OCI-LY7 (cell line): ENCODE results near the gene SDCBP2. TPM values are rescaled to one million over a fixed set of nuclear protein-coding genes. Genes with fewer than 3 reads are reported as not detected.

Source experiments
- BruUV-seq: library from RNA; stranded (reverse); fragments of 400-500 nt; replicated peaks from 2 replicates; lab custom pipeline; 2021; lab: Mats Ljungman, UMichigan
- CTCF ChIA-PET: fragments of 300-600 bp; sonication (Branson Sonifier 250); formaldehyde crosslinking; loops from one replicate; lab custom pipeline; 2022; ENCODE audit warnings: antibody characterized with exemption; ENCODE audit not compliant: unreplicated experiment; lab: Charles Lee
- POLR2A ChIA-PET: fragments of 300-600 bp; sonication (Branson Sonifier 250); formaldehyde crosslinking; loops from one replicate; lab custom pipeline; 2022; ENCODE audit warnings: antibody characterized with exemption; lab: Charles Lee
- DNase-seq: peaks from one replicate; pipeline ENCODE4 v3.0.0-alpha.2; 2015; ENCODE audit warnings: low spot score
- H2AFZ ChIP-seq: fragments of 200-600 bp; sonication (generic), shearing (Covaris generic); 2 replicates; pipeline ENCODE4 v1.6.1; 2014; ENCODE audit warnings: mild to moderate bottlenecking, antibody characterized with exemption, low read length, moderate library complexity
- H3K27ac ChIP-seq: fragments of 200-600 bp; sonication (generic); 2 replicates; pipeline ENCODE4 v1.5.1; 2014; ENCODE audit warnings: mixed run types, low read depth, mild to moderate bottlenecking, moderate library complexity, low read length, inconsistent platforms; ENCODE audit not compliant: poor library complexity, severe bottlenecking
- H3K36me3 ChIP-seq: fragments of 200-600 bp; sonication (generic); 2 replicates; pipeline ENCODE4 v1.6.1; 2014; ENCODE audit warnings: mild to moderate bottlenecking, antibody characterized with exemption, low read length, moderate library complexity, mixed read lengths; ENCODE audit not compliant: insufficient read depth
- H3K4me1 ChIP-seq: fragments of 200-600 bp; sonication (generic); 2 replicates; pipeline ENCODE4 v1.5.1; 2014; ENCODE audit warnings: mild to moderate bottlenecking, low read length; ENCODE audit not compliant: insufficient read depth, poor library complexity, severe bottlenecking
- H3K4me2 ChIP-seq: fragments of 200-600 bp; sonication (generic); 2 replicates; pipeline ENCODE4 v1.6.1; 2014; ENCODE audit warnings: mild to moderate bottlenecking, low read length
- H3K4me3 ChIP-seq: fragments of 200-600 bp; sonication (generic); 2 replicates; pipeline ENCODE4 v1.5.1; 2014; ENCODE audit warnings: mild to moderate bottlenecking, low read depth, low read length; ENCODE audit not compliant: poor library complexity, severe bottlenecking
- H3K79me2 ChIP-seq: fragments of 200-600 bp; sonication (generic); 2 replicates; pipeline ENCODE4 v1.6.1; 2016; ENCODE audit warnings: low read depth, mild to moderate bottlenecking, low read length, moderate library complexity, mixed read lengths; ENCODE audit not compliant: insufficient read depth
- H3K9me2 ChIP-seq: fragments of 200-600 bp; sonication (generic); 2 replicates; pipeline ENCODE4 v1.6.1; 2016; ENCODE audit warnings: mild to moderate bottlenecking, low read length, mixed read lengths; ENCODE audit not compliant: insufficient read depth
- H3K9me3 ChIP-seq: fragments of 200-600 bp; sonication (generic); 2 replicates; pipeline ENCODE4 v1.6.1; 2014; ENCODE audit warnings: mild to moderate bottlenecking, mixed run types, low read length, mixed read lengths
- H4K20me1 ChIP-seq: fragments of 200-600 bp; sonication (generic); 2 replicates; pipeline ENCODE4 v1.6.1; 2014; ENCODE audit warnings: mild to moderate bottlenecking, antibody characterized with exemption, low read length, moderate library complexity, mixed read lengths; ENCODE audit not compliant: insufficient read depth
- EZH2phosphoT487 ChIP-seq: fragments of 200-600 bp; sonication (generic); IDR thresholded peaks from 2 replicates; pipeline ENCODE4 v1.6.1; 2018; ENCODE audit warnings: low read depth, borderline replicate concordance, mild to moderate bottlenecking, mixed run types, antibody characterized with exemption, low read length, moderate library complexity, mixed read lengths
- intact Hi-C: fragments of 100-400 bp; cut with micrococcal nuclease; formaldehyde crosslinking; loops from one replicate; pipeline ENCODE4 v1.10.0; 2022; ENCODE audit not compliant: unreplicated experiment
- total RNA-seq, 2 experiments: library from RNA; depleted of rRNA in 1 of 2; stranded (reverse); fragments of >200 nt in 1 of 2; shearing (Covaris generic) in 1 of 2; gene quantifications; 2 replicates each; pipeline ENCODE4 v1.2.3, GENCODE V29; 2014 to 2022
- TF ChIP-seq, protein P1 (sequence below): fragments of 200-600 bp; sonication (generic); conservative IDR thresholded peaks from 2 replicates; pipeline ENCODE4 v1.5.1; 2014; ENCODE audit warnings: mild to moderate bottlenecking, antibody characterized with exemption, low read length, moderate library complexity, mixed read lengths

SDCBP2 gene
- total RNA-seq, 2 experiments from 2014 or later, result 1.8 to 2.6 TPM

DNA sequence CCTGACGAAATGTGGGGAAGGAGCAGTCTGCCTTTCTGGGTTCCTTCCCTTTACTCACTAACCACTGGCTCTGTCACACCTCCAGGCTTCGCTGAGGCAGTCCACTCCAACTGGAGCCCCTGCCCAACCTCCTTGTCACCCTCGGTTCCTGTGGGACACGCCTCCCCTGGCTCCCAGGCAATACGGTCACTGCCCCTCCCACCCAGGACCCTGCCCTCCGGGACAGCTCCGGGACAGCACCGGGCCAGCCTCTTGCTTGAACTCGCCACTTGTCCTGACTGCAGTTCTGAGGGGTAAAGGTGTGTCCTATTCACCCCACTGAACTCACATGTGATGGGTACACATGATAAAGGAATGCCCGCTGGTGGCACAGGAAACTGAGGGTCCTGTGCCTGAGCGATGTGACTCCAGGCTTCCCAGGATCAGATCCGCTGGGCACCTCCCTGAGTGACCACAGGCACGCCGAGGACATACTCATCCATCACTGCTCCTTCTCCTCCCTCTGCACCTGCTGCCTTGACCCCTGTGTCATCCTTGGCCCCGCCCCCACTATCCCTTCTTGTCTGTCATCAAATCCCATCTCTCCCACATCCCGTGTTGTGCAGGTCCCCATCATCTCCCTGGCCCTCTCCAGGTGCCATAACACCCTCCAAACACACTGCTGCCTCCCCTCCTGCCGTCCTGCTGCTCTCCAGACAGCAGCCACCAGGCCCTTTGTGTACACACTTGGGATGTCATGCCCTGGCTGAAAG lies 7.9 kb downstream of the SDCBP2 start:
- Histone ChIP-seq H3K4me1 (peaks cover 12% of the 10 kb centered on the region), H4K20me1 (peaks cover 3% of the 10 kb centered on the region; the same call in 1 of the 2 replicates), H3K27ac (no peak overlapping the region), H3K4me2 (no peak overlapping the region), H3K4me3 (no peak overlapping the region), H3K9me3 (no peaks in the 10 kb centered on the region), H3K79me2 (peaks cover 8% of the 10 kb centered on the region), H3K36me3 (no peaks in the 10 kb centered on the region), H2AFZ (no peak overlapping the region), H3K9me2 (no peaks in the 10 kb centered on the region)
- TF ChIP-seq EZH2phosphoT487, result no peak
- TF ChIP-seq, protein P1, sequence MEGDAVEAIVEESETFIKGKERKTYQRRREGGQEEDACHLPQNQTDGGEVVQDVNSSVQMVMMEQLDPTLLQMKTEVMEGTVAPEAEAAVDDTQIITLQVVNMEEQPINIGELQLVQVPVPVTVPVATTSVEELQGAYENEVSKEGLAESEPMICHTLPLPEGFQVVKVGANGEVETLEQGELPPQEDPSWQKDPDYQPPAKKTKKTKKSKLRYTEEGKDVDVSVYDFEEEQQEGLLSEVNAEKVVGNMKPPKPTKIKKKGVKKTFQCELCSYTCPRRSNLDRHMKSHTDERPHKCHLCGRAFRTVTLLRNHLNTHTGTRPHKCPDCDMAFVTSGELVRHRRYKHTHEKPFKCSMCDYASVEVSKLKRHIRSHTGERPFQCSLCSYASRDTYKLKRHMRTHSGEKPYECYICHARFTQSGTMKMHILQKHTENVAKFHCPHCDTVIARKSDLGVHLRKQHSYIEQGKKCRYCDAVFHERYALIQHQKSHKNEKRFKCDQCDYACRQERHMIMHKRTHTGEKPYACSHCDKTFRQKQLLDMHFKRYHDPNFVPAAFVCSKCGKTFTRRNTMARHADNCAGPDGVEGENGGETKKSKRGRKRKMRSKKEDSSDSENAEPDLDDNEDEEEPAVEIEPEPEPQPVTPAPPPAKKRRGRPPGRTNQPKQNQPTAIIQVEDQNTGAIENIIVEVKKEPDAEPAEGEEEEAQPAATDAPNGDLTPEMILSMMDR, result no peak
- intact Hi-C loops, result no loop called here
- no peak for DNase-seq
- ChIA-PET CTCF (no interaction called here), POLR2A (interaction anchor here (1.4 kb wide), 1 partner anchor 71 kb away, joined by 13 read pairs; no protein-coding TSS in a partner anchor)
- BruUV-seq, result no TSS peak

DNA sequence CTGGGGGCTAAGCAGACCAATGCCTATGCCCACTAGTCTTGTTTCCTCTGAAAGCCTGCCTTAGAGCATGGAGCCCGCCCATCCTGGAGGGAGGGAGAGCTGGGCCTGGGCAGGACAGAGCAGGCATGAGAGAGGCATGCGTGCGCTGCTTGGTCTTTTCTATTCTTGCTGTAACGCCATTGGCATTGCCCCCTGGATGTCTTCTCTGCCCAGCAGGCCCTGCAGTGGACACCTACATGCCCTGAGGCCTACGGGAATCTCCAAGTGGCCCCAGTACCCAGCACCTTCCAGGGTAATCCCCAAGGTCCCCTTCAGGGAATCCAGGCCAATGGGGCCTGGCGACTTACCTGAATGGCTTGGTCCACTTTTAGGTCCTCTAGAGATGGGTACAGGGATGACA lies 8.9 kb downstream of the SDCBP2 start:
- Histone ChIP-seq H3K4me1 (peaks cover 8% of the 10 kb centered on the region), H3K9me2 (no peaks in the 10 kb centered on the region), H3K27ac (no peak overlapping the region), H3K79me2 (no peaks in the 10 kb centered on the region), H4K20me1 (no peaks in the 10 kb centered on the region), H3K36me3 (no peaks in the 10 kb centered on the region), H3K4me2 (no peak overlapping the region), H3K9me3 (no peaks in the 10 kb centered on the region), H2AFZ (no peak overlapping the region), H3K4me3 (no peak overlapping the region)
- no TSS peak for BruUV-seq
- ChIA-PET CTCF (no interaction called here), POLR2A (no interaction called here)
- intact Hi-C loops, result no loop called here
- no peak for DNase-seq
- TF ChIP-seq, protein P1, result no peak
- no peak for TF ChIP-seq EZH2phosphoT487

DNA sequence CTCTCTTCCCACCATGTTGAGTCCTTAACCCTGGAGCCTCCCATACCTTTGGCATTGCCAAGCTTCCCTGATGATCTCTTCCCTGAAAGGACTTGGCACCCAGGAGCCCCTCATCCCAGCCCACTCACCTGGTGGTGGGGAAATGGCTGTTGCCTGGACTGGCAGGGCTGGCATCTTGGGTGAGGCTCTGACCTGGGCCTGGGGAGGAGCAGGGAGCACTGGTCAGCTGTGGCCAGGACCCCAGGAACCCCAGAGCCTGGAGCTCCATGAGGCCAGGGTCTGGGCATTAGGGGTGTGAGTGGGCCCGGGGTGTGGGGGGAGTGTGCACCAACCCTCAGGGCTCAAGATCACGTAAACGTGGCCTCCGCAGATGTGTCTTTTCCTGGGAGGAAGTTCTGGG lies 9.5 kb downstream of the SDCBP2 start:
- peaks cover 3% of the 10 kb centered on the region for H3K4me1 ChIP-seq
- H3K9me2 ChIP-seq, result no peaks in the 10 kb centered on the region
- H3K36me3 ChIP-seq, result no peaks in the 10 kb centered on the region
- H3K27ac ChIP-seq, result no peak overlapping the region
- no peaks in the 10 kb centered on the region for H4K20me1 ChIP-seq
- DNase-seq, result no peak
- CTCF ChIA-PET, result no interaction called here
- POLR2A ChIA-PET, result interaction anchor here (0.5 to 0.6 kb wide), 2 partner anchors 56 to 101 kb away, joined by 3 to 4 read pairs; no protein-coding TSS in a partner anchor
- H3K79me2 ChIP-seq, result no peaks in the 10 kb centered on the region
- H3K4me3 ChIP-seq, result no peak overlapping the region
- no peak overlapping the region for H2AFZ ChIP-seq
- no peak overlapping the region for H3K4me2 ChIP-seq
- TF ChIP-seq EZH2phosphoT487, result no peak
- TF ChIP-seq, protein P1, result no peak
- intact Hi-C loops, result loop anchor here (10.0 kb wide), 1 partner anchor 155 kb away; no protein-coding TSS in a partner anchor
- H3K9me3 ChIP-seq, result no peaks in the 10 kb centered on the region
- no TSS peak for BruUV-seq
